Anterior cingulate cortex (tissue), 58 donors: ENCODE results near the gene RRBP1.

Experiments
- DNase-seq, 58 donors: peaks; one replicate each; lab custom pipeline; 2025; lab: John Stamatoyannopoulos, UW

Gene RRBP1

GRCh38 chr20:17684077-17684888 is 2.2 kb upstream of the RRBP1 start:
- no peak for DNase-seq

- no peak for DNase-seq
These were observed 1.4 kb upstream of the RRBP1 start for GRCh38 chr20:17683218-17684076.

GRCh38 chr20:17682889-17683198 is 802 bp upstream of the RRBP1 start:
- DNase-seq: no peak

- DNase-seq: no peak
These were observed 328 bp downstream of the RRBP1 start for GRCh38 chr20:17681726-17682102.

GRCh38 chr20:17680836-17681725 is 961 bp downstream of the RRBP1 start:
- DNase-seq: peak in 51 of 58 donors; percentile 28 to 83 (median 71)

- DNase-seq: peak in 6 of 58 donors; percentile 15 to 55 (median 35)
These were observed 1.9 kb downstream of the RRBP1 start for GRCh38 chr20:17679941-17680835.

GRCh38 chr20:17678886-17679285 is 3.2 kb downstream of the RRBP1 start:
- DNase-seq: no peak

GRCh38 chr20:17678295-17678694 is 3.7 kb downstream of the RRBP1 start:
- no peak for DNase-seq

GRCh38 chr20:17676942-17677341 is 5.1 kb downstream of the RRBP1 start:
- no peak for DNase-seq

- no peak for DNase-seq
These were observed 5.7 kb downstream of the RRBP1 start for GRCh38 chr20:17676378-17676759.

- DNase-seq: no peak
These were observed 6.3 kb downstream of the RRBP1 start for GRCh38 chr20:17675519-17676377.

- DNase-seq: no peak
These were observed 7.1 kb downstream of the RRBP1 start for GRCh38 chr20:17674722-17675518.

GRCh38 chr20:17673084-17673483 is 9.0 kb downstream of the RRBP1 start:
- no peak for DNase-seq

- no peak for DNase-seq
These were observed 10.5 kb downstream of the RRBP1 start for GRCh38 chr20:17671565-17671964.

- no peak for DNase-seq
These were observed 11.0 kb downstream of the RRBP1 start for GRCh38 chr20:17671011-17671410.

- no peak for DNase-seq
These were observed 12.6 kb downstream of the RRBP1 start for GRCh38 chr20:17669306-17669931.

GRCh38 chr20:17668432-17668831 is 13.6 kb downstream of the RRBP1 start:
- no peak for DNase-seq
